ENCODE measurements around the gene KCNK10.
A peak's percentile ranks its signal among the peaks of the same experiment; 100 is the strongest.

The KCNK10 gene

GRCh38 chr14:88323086-88323522 lies at the start of gene KCNK10:
KCNK10 (minus strand) TSS chr14:88323269; CDS start chr14:88322798, 471 bp downstream.
- no peak for DNase-seq (ENCODE audit: extremely low read depth in 1 of 2, low read depth in 1 of 2)

GRCh38 chr14:88369496-88369895 lies 46.4 kb upstream of the KCNK10 start:
- DNase-seq (ENCODE audit: extremely low read depth in 1 of 2, low read depth in 1 of 2) = no peak

- DNase-seq (ENCODE audit: extremely low read depth in 1 of 2, low read depth in 1 of 2) = no peak
These were observed 41.8 kb upstream of the KCNK10 start for GRCh38 chr14:88364710-88365413.

- DNase-seq (ENCODE audit: extremely low read depth in 1 of 2, low read depth in 1 of 2) = no peak
These were observed 40.6 kb upstream of the KCNK10 start for GRCh38 chr14:88363644-88364043.

- DNase-seq (ENCODE audit: extremely low read depth in 1 of 2, low read depth in 1 of 2) = no peak
These were observed 36.4 kb upstream of the KCNK10 start for GRCh38 chr14:88359500-88359899.

- no peak for DNase-seq (ENCODE audit: extremely low read depth in 1 of 2, low read depth in 1 of 2)
These were observed 31.3 kb upstream of the KCNK10 start for GRCh38 chr14:88354358-88354757.

GRCh38 chr14:88352698-88353097 lies 29.6 kb upstream of the KCNK10 start:
- no peak for DNase-seq (ENCODE audit: extremely low read depth in 1 of 2, low read depth in 1 of 2)

- no peak for DNase-seq (ENCODE audit: extremely low read depth in 1 of 2, low read depth in 1 of 2)
These were observed 29.1 kb upstream of the KCNK10 start for GRCh38 chr14:88351966-88352691.

GRCh38 chr14:88348546-88348945 lies 25.5 kb upstream of the KCNK10 start:
- DNase-seq (ENCODE audit: extremely low read depth in 1 of 2, low read depth in 1 of 2) = no peak

- DNase-seq (ENCODE audit: extremely low read depth in 1 of 2, low read depth in 1 of 2) = no peak
These were observed 23.1 kb upstream of the KCNK10 start for GRCh38 chr14:88346048-88346639.

- no peak for DNase-seq (ENCODE audit: extremely low read depth in 1 of 2, low read depth in 1 of 2)
These were observed 19.9 kb upstream of the KCNK10 start for GRCh38 chr14:88342980-88343379.

- no peak for DNase-seq (ENCODE audit: extremely low read depth in 1 of 2, low read depth in 1 of 2)
These were observed 17.3 kb upstream of the KCNK10 start for GRCh38 chr14:88340357-88340756.

GRCh38 chr14:88333036-88333435 lies 10.0 kb upstream of the KCNK10 start:
- no peak for DNase-seq (ENCODE audit: extremely low read depth in 1 of 2, low read depth in 1 of 2)

GRCh38 chr14:88327497-88327896 lies 4.4 kb upstream of the KCNK10 start:
- no peak for DNase-seq (ENCODE audit: extremely low read depth in 1 of 2, low read depth in 1 of 2)

GRCh38 chr14:88326352-88327103 lies 3.5 kb upstream of the KCNK10 start:
- DNase-seq (ENCODE audit: extremely low read depth in 1 of 2, low read depth in 1 of 2) = no peak

GRCh38 chr14:88325883-88326282 lies 2.8 kb upstream of the KCNK10 start:
- DNase-seq (ENCODE audit: extremely low read depth in 1 of 2, low read depth in 1 of 2) = no peak

- DNase-seq (ENCODE audit: extremely low read depth in 1 of 2, low read depth in 1 of 2) = no peak
These were observed 1.9 kb upstream of the KCNK10 start for GRCh38 chr14:88324930-88325329.

- no peak for DNase-seq (ENCODE audit: extremely low read depth in 1 of 2, low read depth in 1 of 2)
These were observed 1.4 kb upstream of the KCNK10 start for GRCh38 chr14:88324491-88324890.

GRCh38 chr14:88323523-88324199 lies 592 bp upstream of the KCNK10 start:
- peak in 1 of 2 donors; percentile 5 for DNase-seq (ENCODE audit: extremely low read depth in 1 of 2, low read depth in 1 of 2)

- DNase-seq (ENCODE audit: extremely low read depth in 1 of 2, low read depth in 1 of 2) = no peak
These were observed 474 bp downstream of the KCNK10 start for GRCh38 chr14:88322504-88323085.
